Jurkat, Clone E6-1 (cell line): ENCODE measurements around the gene UNKL.
A peak's percentile ranks its signal among the peaks of the same experiment; 100 is the strongest.

Experiments used
- DNase-seq: peaks from one replicate; pipeline ENCODE4 v3.0.0-alpha.2; 2011; ENCODE audit warnings: low read depth, low spot score
- H3K4me3 ChIP-seq: 2 replicates; pipeline ENCODE4 v1.5.1; 2011; ENCODE audit warnings: mild to moderate bottlenecking, low read length, control low read depth, moderate library complexity

The UNKL gene

DNA sequence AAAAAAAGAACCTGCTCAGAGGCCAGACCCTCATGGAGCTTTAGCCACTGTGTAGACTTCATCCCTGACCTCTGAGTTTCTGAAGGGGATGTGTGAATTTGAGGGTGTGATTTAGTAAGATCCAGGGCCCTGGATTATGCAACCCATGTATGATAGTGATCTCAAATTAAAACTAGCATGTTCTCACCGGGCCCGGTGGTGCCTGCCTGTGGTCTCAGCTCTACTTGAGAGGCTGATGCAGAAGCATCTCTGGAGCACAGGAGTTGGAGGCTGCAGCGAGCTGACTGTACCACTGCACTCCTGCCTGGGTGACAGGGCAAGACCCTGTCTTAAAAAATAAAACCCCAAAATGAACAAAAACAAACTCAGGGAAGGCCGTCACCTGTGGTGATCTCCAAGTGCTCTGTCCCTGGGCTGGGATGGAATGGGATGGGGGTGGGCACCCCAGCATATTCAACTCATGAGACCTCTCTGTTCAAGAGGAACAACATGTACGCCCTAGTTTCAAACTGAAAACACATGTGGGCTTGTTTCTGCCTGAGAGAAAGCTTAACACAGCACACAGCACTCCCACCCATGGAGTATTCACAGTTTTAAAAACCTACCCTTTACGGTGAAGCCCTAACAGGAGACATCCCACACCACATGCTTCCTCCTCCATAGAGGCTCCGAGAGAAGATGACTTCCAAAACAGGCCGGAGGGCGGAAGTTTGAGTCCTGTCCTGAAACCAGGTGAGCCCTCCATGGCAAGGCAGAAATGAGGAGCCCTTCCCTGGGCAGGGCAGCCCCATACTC lies 32.7 kb downstream of the UNKL start:
- H3K4me3 ChIP-seq = no peak overlapping the region
- no peak for DNase-seq

DNA sequence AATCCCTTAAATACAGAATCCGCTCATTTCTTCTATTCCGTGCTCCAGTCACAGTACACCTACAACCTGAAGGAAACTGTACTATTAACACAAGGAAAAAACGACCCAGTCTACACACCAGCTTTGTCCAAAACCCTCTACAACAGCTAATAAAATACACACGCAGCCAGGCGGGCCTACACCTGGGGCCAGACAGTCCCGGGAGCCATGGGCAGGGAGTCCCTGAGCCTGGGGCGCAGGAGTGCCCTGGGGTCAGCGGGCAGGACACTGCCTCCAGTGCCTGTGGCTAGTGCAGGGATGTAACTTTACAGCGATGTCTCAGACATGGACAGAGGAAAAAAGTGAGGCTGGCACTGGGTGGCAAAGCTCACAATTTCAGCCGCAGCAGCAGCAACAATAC lies 34.3 kb downstream of the UNKL start:
- no peak for DNase-seq
- H3K4me3 ChIP-seq = no peak overlapping the region

DNA sequence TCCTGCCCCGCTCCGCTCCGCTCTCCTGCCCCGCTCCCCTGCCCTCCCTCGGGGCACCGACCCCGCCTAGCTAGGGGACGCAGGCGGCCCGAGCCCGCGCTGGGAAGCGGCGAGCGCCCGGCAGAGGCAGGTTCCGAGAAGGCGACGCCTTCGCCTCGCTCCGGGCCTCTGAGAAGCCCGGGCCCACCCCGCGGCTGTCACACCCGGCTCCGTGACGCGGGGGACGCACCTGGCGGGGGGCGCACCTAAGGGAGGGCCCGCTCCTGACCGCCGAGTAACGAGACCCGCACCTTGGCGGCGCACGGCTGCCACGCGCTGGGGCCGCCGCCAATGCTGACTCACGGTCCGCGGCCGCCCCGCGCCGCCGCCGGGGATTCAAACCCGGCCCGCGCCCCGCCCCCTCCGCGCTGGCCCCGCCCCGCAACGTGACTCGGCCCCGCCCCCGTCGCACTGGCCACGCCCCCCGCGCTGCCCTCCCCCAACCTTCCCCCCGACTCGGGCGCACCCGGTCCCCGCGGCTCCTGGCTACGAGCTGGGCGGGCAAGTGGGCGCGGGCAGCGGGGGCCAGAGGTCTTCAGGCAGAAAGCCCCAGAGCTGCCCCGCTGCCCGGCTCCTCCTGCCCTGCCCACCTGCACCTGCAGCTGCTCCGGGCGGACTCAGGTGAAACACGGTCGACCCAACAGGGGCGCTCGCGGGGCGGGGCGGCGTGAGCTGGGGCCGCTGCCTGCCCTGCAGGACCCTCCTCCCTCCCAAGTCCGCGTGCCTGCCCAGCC lies 35.0 kb downstream of the UNKL start:
- peak overlapping the region; percentile 64 for H3K4me3 ChIP-seq
- peak; percentile 26 for DNase-seq

DNA sequence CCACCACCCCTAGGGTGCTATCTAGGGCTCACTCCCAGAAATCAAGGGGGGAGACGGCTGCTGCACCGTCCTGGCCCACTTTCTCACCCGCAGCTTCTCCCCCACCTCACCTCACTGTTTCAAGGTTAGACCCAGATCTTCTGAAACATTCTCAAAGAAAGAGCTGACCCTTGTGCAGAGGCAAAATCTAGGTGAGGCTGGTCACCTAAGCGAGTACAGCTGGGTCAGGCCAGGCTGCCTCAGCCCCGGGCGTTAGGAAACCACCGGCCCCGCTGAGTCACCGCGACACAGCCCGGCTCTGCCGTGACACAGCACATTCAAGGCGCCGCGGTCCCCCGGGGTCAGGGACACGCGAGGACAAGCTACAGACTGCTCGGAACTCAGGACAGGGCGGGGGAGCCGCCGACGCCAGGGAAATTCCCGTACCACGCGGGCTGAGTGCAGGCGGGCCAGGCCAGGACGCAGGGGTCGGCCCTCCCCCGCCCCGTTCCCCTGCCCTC lies 35.6 kb downstream of the UNKL start:
- DNase-seq = no peak
- peak overlapping the region; percentile 64 for H3K4me3 ChIP-seq

DNA sequence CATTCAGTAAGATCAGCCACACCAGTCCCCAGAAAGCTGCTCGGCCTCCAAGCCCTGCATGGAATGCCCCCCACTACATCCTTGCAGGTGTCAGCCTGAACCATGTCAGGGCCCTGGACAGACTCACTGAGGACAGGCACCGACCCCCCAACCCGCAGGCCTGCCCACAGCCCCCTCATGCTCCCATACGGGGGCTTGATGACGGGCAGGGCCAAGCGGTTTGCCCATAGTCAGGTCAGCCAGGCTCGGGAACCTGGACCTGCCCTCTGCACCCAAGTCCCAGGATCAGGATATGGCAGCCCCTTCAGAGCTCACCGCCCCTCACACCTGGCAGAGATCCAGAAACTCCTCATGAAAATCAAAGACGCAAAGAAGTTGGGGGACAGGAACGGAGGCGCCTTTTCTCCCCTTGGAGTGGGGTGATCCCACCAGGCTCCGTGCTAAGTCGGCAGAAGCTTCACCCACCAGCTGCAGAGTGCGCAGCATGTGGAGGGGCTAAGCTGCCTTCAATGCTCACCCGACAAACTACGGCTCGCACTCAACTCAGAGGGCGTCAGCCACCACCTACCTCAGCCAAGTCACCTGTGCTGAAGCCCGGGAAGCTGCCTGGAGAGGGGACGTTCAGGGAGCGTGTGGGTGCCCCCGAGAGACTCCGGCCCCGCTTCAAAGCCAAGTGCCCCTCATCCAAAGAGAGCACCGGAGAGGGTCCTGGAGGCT lies 36.3 kb downstream of the UNKL start:
- H3K4me3 ChIP-seq = peak overlapping the region; percentile 64
- DNase-seq = no peak

DNA sequence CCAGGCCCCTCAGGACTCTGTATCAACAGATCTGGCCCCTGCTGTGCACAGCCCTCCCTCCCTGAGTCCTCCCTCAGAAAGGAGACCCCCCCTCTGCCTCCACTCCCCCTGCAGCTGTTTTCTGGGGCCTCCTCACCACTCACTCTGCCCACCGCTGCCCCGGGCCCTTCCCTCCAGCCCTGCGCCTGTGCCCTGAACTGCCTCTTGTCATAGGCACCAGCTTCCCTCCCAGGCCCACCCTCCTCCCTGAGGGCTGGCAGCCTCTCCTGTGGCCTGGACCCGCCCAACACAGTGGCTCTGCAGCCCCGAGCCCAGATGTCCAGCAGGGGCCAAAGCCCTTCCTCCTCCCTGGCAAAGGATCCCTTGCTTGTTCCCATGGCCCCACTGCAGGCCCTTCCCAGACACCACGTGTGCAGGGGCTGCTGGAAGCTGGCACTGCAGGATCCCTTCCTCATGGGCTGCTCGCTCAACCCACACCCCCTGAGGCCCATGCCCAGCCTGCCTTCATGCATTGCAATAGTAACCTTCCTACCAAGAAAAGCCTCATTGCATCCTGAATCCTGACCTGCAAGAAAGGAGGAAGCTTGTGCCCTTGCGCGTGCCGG lies 37.0 kb downstream of the UNKL start:
- no peak for DNase-seq
- H3K4me3 ChIP-seq = no peak overlapping the region

DNA sequence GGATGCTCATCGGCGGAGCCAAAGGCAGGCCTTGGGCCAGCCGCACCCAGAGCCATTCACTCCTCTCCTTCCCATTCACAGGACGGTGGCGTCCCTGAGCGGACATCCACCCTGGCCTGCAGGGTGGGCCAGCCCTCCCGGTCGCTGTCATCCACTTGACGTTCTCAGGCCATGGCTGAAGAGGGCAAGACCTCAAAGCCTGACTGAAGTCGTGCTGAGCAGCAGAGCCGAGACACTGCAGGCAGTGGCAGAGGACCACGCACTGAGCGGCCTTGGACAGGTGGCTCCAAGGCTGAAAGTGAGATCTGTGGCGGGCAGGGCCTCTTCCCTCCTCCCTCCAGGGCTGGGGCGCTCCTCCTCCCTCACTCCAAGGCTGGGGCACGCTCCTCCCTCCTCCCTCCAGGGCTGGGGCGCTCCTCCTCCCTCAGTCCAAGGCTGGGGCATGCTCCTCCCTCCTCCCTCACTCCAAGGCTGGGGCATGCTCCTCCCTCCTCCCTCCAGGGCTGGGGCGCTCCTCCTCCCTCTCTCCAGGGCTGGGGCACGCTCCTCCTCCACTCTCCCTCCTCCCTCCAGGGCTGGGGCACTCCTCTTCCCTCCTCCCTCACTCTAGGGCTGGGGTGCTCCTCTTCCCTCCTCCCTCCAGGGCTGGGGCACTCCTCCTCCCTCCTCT lies 38.6 kb downstream of the UNKL start:
- no peak for DNase-seq
- H3K4me3 ChIP-seq = no peak overlapping the region

DNA sequence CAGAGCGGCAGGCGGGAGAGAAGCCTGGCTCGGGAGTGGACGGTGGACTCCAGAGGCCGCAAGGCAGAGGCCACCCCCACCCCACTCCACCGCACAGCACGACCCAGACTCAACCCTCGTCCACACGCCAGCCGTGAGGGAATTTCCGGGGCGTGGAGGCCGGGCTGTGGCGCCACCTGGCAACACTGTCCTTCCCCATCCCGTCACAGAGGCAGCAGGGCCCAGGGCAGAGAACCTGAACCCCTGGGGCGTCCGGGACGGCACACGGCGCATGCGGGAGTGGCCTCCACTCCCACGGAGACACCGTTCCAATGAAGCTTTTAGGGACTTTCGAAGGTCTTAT lies 39.2 kb downstream of the UNKL start:
- no peak overlapping the region for H3K4me3 ChIP-seq
- no peak for DNase-seq

DNA sequence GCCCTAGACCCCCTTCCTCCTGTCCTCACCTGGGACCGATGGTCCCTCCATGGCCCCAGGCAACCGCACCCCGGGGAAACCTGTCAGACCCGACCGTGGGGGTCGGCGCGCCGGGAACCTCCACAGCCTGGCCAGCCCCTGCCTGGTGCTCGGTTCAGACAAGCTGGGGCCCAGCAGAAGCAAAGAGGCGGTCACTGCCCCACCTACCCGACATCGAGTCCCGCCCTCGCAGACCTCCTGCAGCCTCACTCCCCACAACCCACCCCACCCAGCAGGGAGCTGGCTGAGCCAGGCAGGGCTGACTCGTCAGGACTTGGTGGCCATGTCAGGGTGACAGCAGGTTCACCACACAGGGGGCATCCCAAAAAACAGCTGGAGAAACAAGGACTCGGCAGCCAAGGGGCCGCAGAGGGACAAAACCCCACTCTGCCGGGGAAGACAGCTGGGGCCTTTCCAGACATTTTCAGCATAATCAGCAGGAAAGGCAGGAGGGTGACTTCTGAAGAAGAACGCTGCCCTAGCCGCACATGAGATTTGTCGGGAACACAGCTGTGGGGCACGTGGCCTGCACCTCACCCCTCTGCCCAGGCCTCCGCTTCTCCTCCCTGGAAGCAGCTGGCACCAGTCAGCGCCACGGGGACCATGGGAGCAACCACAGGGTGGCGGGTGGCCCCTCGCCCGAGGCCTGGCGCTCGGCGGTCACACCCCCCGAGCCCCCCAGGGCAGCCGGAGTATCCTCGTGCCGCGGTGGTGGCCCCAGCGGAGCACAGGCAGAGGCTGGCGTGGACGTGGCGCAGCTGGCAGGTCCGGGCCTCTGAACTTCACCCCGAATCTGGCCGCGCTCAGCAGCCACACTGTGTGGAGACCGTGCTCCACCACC lies 39.8 kb downstream of the UNKL start:
- DNase-seq = no peak
- H3K4me3 ChIP-seq = no peak overlapping the region

DNA sequence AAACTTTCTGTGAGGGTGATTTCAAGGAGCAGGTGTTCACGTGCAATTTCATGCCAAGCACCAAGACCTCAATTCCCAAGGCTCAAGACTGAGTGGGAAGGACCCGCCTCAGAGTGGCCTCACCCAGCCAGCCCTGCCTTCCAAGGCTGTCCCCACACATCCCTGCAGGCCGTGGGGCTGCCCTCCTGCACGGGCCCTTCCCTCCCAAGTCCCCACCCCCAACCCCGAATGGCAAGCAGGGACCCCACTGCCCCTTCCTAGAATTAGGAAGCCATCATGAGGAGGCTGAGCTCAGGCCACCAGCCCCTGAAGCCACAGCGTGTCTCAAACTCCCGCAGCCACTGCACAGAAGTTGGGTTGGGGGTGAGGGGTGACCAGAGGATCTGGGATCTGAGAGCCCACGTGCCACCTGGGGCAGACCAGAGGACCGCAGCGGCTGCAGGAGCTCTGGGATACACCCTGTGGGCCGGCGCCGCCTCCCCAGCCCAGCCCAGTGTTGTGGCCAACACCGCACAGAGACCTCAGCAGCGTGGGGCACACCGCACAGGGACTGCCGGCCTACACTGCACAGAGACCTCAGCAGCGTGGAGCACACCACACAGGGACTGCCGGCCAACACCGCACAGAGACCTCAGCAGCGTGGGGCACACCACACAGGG lies 42.1 kb downstream of the UNKL start:
- no peak overlapping the region for H3K4me3 ChIP-seq
- DNase-seq = no peak

DNA sequence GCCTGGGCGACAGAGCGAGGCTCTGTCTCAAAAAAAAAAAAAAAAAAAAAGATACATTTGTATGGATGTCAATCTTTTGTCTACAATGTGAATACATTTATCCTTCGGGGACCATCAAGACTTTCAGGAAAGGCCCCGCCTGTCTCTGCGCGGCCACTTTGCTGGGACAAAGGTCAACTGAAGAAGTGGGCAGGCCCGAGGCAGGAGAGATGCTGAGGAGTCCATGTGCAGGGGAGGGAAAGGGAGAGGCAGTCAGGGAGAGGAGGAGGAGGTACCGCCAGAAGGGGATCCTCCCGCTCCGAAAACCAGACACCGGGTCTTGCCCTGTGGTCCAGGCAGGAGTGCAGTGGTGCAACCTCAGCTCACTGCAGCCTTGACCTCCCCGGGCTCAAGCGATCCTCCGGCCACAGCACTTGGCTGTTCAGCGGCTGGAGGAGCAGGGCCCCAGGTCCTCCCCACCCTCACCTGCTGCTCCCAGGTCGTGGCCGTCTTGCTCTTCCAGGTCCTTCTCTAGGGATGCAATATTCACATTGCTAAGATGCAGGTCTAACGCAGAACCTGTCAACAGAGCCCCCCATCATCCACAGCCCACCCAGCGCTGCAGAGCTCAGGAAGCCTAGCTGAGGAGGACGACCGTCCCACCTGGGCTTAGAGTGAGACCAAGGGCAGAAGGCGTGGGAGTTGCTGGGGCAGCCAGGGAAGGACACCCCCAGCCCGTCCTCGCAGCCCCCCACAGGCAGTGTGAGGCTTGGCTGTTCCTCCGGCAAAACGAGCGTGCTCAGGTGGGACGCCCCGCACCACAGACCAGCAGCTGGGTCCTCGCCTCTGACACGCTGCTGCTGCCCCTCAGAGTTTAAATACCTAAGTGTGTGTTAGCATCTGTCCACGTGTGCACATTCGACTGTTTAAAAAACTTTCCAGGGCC lies 43.2 kb downstream of the UNKL start:
- no peak overlapping the region for H3K4me3 ChIP-seq
- no peak for DNase-seq

DNA sequence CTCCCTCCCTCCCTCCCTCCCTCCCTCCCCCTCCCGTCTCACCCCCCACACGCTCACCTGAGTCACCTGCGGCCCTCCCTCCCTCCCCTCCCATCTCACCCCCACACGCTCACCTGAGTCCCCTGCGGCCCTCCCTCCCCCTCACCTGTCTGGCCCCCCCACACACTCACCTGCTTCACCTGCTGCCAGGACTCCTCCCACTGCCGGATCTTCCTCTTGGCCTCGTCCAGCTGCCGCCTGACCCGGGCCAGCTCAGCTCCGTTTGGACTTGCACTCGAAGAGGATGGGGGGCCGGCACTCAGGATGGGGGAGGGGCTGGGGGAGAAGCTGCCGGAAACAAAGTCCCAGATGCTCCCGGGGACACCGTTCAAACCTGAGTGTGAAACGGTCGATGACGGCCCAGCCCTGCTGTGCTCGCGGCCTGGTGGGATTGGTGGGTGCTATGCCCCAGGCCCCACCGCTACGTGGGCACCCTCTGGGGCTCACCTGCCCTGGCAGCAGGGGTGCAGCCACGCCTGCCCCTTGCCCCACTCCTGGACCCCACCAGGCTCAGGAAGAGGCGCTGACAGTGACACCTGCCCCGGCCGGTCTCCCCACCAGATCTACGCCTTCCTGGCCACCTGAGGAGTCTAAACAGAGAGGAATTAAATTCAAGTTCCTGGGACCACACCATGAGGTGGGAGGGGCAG lies 46.9 kb downstream of the UNKL start:
- DNase-seq = no peak

DNA sequence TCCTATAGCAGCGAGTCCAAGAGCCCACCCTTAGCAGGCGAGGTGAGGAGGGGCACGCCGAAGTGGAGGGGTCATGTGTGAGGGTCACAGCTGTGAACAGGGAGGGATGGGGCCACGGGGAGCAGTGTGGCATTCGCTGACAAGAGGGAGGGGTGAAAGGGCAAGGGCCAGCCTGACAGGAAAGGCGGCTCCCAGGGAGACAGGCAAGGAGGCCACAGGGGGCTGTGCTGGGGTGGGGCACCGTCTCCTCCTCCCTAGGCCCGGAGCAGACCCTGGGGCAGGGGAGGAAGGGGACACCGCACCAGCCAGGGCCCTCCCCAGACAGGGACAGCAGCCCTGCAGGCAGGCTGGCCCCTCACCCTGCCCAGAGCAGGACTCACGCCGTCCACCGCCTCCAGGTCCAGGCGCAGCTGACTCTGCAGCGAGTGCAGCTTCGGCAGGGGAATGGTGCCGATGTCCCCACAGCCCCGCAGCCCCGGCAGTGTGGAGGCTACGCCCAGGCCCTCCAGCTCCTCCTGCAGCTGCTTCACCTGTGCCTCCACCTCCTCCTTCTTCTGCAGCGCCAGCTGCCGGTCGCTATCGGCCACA lies 47.7 kb downstream of the UNKL start:
- no peak overlapping the region for H3K4me3 ChIP-seq
- DNase-seq = no peak

More for the DNA sequence above, 46.9 kb downstream of the UNKL start:
- no peak overlapping the region for H3K4me3 ChIP-seq

DNA sequence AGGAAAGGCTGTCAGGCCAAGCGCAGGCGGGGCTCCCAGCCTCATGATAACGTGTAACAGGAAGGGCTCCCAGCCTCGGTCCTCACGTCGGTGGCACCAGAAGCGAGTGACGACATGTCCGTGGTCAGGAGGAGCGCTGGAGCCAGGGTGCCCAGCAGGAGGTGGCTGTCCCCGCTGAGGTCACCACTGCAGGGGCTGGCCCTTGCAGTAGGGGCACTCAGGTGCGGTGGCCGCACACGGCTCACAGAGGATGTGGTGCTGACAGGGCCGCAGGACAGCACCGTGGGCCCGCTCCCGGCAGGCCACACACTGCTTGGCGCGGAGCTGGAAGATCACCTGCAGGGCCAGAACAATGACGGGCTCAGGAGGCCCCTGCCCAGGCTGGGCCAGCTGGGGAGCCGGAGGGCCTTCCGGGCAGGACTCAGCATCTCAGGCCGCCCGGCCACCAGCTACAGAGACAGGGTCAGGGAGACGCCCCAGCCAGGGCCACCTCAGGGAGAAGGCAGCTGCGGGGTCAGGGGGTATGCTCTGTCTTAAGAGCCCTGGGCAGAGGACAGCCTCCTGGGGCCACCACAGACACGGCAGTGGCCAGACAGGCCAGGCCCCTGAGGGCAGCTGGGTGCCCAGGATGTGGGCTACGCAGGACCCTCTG lies 48.3 kb downstream of the UNKL start:
- DNase-seq = no peak
- no peak overlapping the region for H3K4me3 ChIP-seq

DNA sequence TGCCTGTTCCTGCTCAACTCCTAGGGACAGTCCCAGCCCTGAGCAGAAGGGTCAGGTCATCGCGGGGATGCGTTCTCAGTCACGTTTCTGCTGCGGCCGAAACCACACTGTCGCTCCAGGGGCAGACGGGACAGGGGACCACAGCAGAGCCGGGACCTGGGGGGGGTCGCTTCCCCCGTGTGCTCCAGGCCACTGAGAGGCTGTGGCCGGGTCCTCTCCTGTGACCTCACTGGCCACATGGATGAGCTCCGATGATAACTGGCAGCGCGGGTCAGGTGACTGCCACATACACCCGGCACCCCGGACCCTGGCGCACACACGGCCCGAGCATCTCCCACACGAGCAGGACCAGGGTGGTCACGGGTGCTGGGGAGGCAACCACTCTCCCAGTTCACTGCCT lies 50.0 kb downstream of the UNKL start:
- no peak for DNase-seq
- H3K4me3 ChIP-seq = no peak overlapping the region
